ENCODE results near the gene XIRP2.
"Not testable (repeated sequence)": the region's sequence is repeated elsewhere in the genome, so short reads cannot be mapped to it uniquely, and the experiment has no call there.

XIRP2 gene

GRCh38 chr2:167013227-167013626 is 124.9 kb downstream of the XIRP2 start:
- Histone ChIP-seq H4K20me1 (ENCODE audit: insufficient read depth) (no peaks in the 10 kb centered on the region), H3K27me3 (ENCODE audit: insufficient read depth, low read depth) (no peaks in the 10 kb centered on the region), H3K9ac (no peak overlapping the region), H3K4me1 (ENCODE audit: low read depth, poor library complexity, severe bottlenecking) (no peaks in the 10 kb centered on the region), H3K4me3 (IDR thresholded peaks at IDR 0.05; ENCODE audit: insufficient read depth, low read depth, low read length) (no peak overlapping the region), H3K36me3 (ENCODE audit: insufficient read depth) (no peaks in the 10 kb centered on the region), H2AFZ (ENCODE audit: low read depth) (no peak overlapping the region), H3K4me2 (no peak overlapping the region), H3K27ac (no peak overlapping the region), H3K79me2 (ENCODE audit: insufficient read depth, low read depth) (no peaks in the 10 kb centered on the region)
- no peak for TF ChIP-seq CTCF (conservative IDR thresholded peaks at IDR 0.05; ENCODE audit: low read depth, low read length)

GRCh38 chr2:167015806-167016205 is 127.5 kb downstream of the XIRP2 start:
- Histone ChIP-seq H4K20me1 (ENCODE audit: insufficient read depth) (no peaks in the 10 kb centered on the region), H3K9ac (no peak overlapping the region), H3K27me3 (ENCODE audit: insufficient read depth, low read depth) (no peaks in the 10 kb centered on the region), H3K4me3 (IDR thresholded peaks at IDR 0.05; ENCODE audit: insufficient read depth, low read depth, low read length) (no peak overlapping the region), H3K4me1 (ENCODE audit: low read depth, poor library complexity, severe bottlenecking) (no peaks in the 10 kb centered on the region), H3K36me3 (ENCODE audit: insufficient read depth) (no peaks in the 10 kb centered on the region), H3K4me2 (no peak overlapping the region), H3K79me2 (ENCODE audit: insufficient read depth, low read depth) (no peaks in the 10 kb centered on the region), H3K27ac (no peak overlapping the region), H2AFZ (ENCODE audit: low read depth) (no peak overlapping the region)
- no peak for TF ChIP-seq CTCF (conservative IDR thresholded peaks at IDR 0.05; ENCODE audit: low read depth, low read length)

GRCh38 chr2:167017021-167017420 is 128.7 kb downstream of the XIRP2 start:
- no peaks in the 10 kb centered on the region for H3K27me3 ChIP-seq (ENCODE audit: insufficient read depth, low read depth)
- H3K36me3 ChIP-seq (ENCODE audit: insufficient read depth) = no peaks in the 10 kb centered on the region
- TF ChIP-seq CTCF (conservative IDR thresholded peaks at IDR 0.05; ENCODE audit: low read depth, low read length) = no peak
- no peak overlapping the region for H3K4me2 ChIP-seq
- no peaks in the 10 kb centered on the region for H3K4me1 ChIP-seq (ENCODE audit: low read depth, poor library complexity, severe bottlenecking)
- H3K9ac ChIP-seq = no peak overlapping the region
- no peaks in the 10 kb centered on the region for H4K20me1 ChIP-seq (ENCODE audit: insufficient read depth)
- H2AFZ ChIP-seq (ENCODE audit: low read depth) = no peak overlapping the region
- H3K4me3 ChIP-seq (IDR thresholded peaks at IDR 0.05; ENCODE audit: insufficient read depth, low read depth, low read length) = no peak overlapping the region
- H3K79me2 ChIP-seq (ENCODE audit: insufficient read depth, low read depth) = no peaks in the 10 kb centered on the region
- no peak overlapping the region for H3K27ac ChIP-seq

GRCh38 chr2:167018590-167018989 is 130.3 kb downstream of the XIRP2 start:
- Histone ChIP-seq H2AFZ (ENCODE audit: low read depth) (no peak overlapping the region), H3K36me3 (ENCODE audit: insufficient read depth) (no peaks in the 10 kb centered on the region), H3K9ac (no peak overlapping the region), H4K20me1 (ENCODE audit: insufficient read depth) (no peaks in the 10 kb centered on the region), H3K27me3 (ENCODE audit: insufficient read depth, low read depth) (no peaks in the 10 kb centered on the region), H3K4me1 (ENCODE audit: low read depth, poor library complexity, severe bottlenecking) (no peaks in the 10 kb centered on the region), H3K4me3 (IDR thresholded peaks at IDR 0.05; ENCODE audit: insufficient read depth, low read depth, low read length) (no peak overlapping the region), H3K4me2 (no peak overlapping the region), H3K27ac (no peak overlapping the region), H3K79me2 (ENCODE audit: insufficient read depth, low read depth) (no peaks in the 10 kb centered on the region)
- no peak for TF ChIP-seq CTCF (conservative IDR thresholded peaks at IDR 0.05; ENCODE audit: low read depth, low read length)

- no peak overlapping the region for H2AFZ ChIP-seq (ENCODE audit: low read depth)
- no peak overlapping the region for H3K4me2 ChIP-seq
- no peaks in the 10 kb centered on the region for H3K79me2 ChIP-seq (ENCODE audit: insufficient read depth, low read depth)
- H4K20me1 ChIP-seq (ENCODE audit: insufficient read depth) = no peaks in the 10 kb centered on the region
- no peak for TF ChIP-seq CTCF (conservative IDR thresholded peaks at IDR 0.05; ENCODE audit: low read depth, low read length)
- no peak overlapping the region for H3K9ac ChIP-seq
- H3K27ac ChIP-seq = no peak overlapping the region
- H3K36me3 ChIP-seq (ENCODE audit: insufficient read depth) = no peaks in the 10 kb centered on the region
- no peaks in the 10 kb centered on the region for H3K4me1 ChIP-seq (ENCODE audit: low read depth, poor library complexity, severe bottlenecking)
- H3K4me3 ChIP-seq (IDR thresholded peaks at IDR 0.05; ENCODE audit: insufficient read depth, low read depth, low read length) = no peak overlapping the region
- H3K27me3 ChIP-seq (ENCODE audit: insufficient read depth, low read depth) = no peaks in the 10 kb centered on the region
These were observed 140.2 kb downstream of the XIRP2 start for GRCh38 chr2:167028503-167028902.

GRCh38 chr2:167034976-167035375 is 146.7 kb downstream of the XIRP2 start:
- not testable (repeated sequence) for H3K27me3 ChIP-seq (ENCODE audit: insufficient read depth, low read depth); H4K20me1 ChIP-seq (ENCODE audit: insufficient read depth); H3K9ac ChIP-seq; H3K4me2 ChIP-seq; H3K27ac ChIP-seq; H2AFZ ChIP-seq (ENCODE audit: low read depth); H3K79me2 ChIP-seq (ENCODE audit: insufficient read depth, low read depth); H3K4me1 ChIP-seq (ENCODE audit: low read depth, poor library complexity, severe bottlenecking); H3K4me3 ChIP-seq (IDR thresholded peaks at IDR 0.05; ENCODE audit: insufficient read depth, low read depth, low read length); H3K36me3 ChIP-seq (ENCODE audit: insufficient read depth)
